ENCODE results near the gene MAGEA10. TPM values are rescaled to one million over a fixed set of nuclear protein-coding genes. Genes with fewer than 3 reads are reported as not detected.
"Not testable (repeated sequence)": the region's sequence is repeated elsewhere in the genome, so short reads cannot be mapped to it uniquely, and the experiment has no call there.

The MAGEA10 gene
- total RNA-seq: not detected
- long read RNA-seq: 0 reads

GRCh38 chrX:152138388-152138784, at the start of gene MAGEA10:
Gene MAGEA10, minus strand, starts transcription at chrX:152138577. Its CDS starts 2,957 bp downstream, at chrX:152135620.
- Histone ChIP-seq H3K9me3 (no peaks in the 10 kb centered on the region), H3K27ac (no peak within 1 kb of the TSS), H3K27me3 (ENCODE audit: low read depth) (no peaks in the 10 kb centered on the region), H3K4me1 (no peaks in the 10 kb centered on the region), H3K36me3 (no peaks in the 10 kb centered on the region), H3K4me3 (no peak within 1 kb of the TSS)
- DNase-seq: no peak
- intact Hi-C loops (cut with DNase I): no loop called here
- TF ChIP-seq CTCF (IDR thresholded peaks at IDR 0.05): no peak
- no peak for ATAC-seq

GRCh38 chrX:152177497-152178269, 39.3 kb upstream of the MAGEA10 start:
- DNase-seq (no peak), ATAC-seq (no peak)
- Histone ChIP-seq H3K27ac (no peak overlapping the region), H3K4me3 (no peak overlapping the region), H3K36me3 (no peaks in the 10 kb centered on the region), H3K27me3 (ENCODE audit: low read depth) (no peaks in the 10 kb centered on the region), H3K9me3 (no peaks in the 10 kb centered on the region), H3K4me1 (no peaks in the 10 kb centered on the region)
- no peak for TF ChIP-seq CTCF (IDR thresholded peaks at IDR 0.05)
- intact Hi-C loops (cut with DNase I): no loop called here

- TF ChIP-seq CTCF (IDR thresholded peaks at IDR 0.05): no peak
- ATAC-seq (no peak), DNase-seq (no peak)
- Histone ChIP-seq H3K27me3 (ENCODE audit: low read depth) (no peaks in the 10 kb centered on the region), H3K36me3 (no peaks in the 10 kb centered on the region), H3K27ac (no peak overlapping the region), H3K4me1 (no peaks in the 10 kb centered on the region), H3K4me3 (no peak overlapping the region), H3K9me3 (no peaks in the 10 kb centered on the region)
- intact Hi-C loops (cut with DNase I): no loop called here
Measured at GRCh38 chrX:152177052-152177451, 38.7 kb upstream of the MAGEA10 start.

GRCh38 chrX:152175892-152176291, 37.5 kb upstream of the MAGEA10 start:
- H3K27ac ChIP-seq; intact Hi-C loops (cut with DNase I); DNase-seq; H3K4me3 ChIP-seq; ATAC-seq; H3K36me3 ChIP-seq; H3K27me3 ChIP-seq (ENCODE audit: low read depth); H3K4me1 ChIP-seq; H3K9me3 ChIP-seq: not testable (repeated sequence)

- H3K4me1 ChIP-seq; ATAC-seq; H3K36me3 ChIP-seq; intact Hi-C loops (cut with DNase I); H3K4me3 ChIP-seq; H3K27me3 ChIP-seq (ENCODE audit: low read depth); DNase-seq; H3K9me3 ChIP-seq; H3K27ac ChIP-seq: not testable (repeated sequence)
Measured at GRCh38 chrX:152173923-152174322, 35.5 kb upstream of the MAGEA10 start.

- Histone ChIP-seq H3K9me3 (no peaks in the 10 kb centered on the region), H3K27me3 (ENCODE audit: low read depth) (no peaks in the 10 kb centered on the region), H3K4me1 (no peaks in the 10 kb centered on the region), H3K27ac (no peak overlapping the region), H3K36me3 (no peaks in the 10 kb centered on the region), H3K4me3 (no peak overlapping the region)
- DNase-seq: no peak
- intact Hi-C loops (cut with DNase I): no loop called here
- ATAC-seq: no peak
- TF ChIP-seq CTCF (IDR thresholded peaks at IDR 0.05): no peak
Measured at GRCh38 chrX:152170621-152171020, 32.2 kb upstream of the MAGEA10 start.
